ENCODE results near the gene TMPRSS15.

DNA sequence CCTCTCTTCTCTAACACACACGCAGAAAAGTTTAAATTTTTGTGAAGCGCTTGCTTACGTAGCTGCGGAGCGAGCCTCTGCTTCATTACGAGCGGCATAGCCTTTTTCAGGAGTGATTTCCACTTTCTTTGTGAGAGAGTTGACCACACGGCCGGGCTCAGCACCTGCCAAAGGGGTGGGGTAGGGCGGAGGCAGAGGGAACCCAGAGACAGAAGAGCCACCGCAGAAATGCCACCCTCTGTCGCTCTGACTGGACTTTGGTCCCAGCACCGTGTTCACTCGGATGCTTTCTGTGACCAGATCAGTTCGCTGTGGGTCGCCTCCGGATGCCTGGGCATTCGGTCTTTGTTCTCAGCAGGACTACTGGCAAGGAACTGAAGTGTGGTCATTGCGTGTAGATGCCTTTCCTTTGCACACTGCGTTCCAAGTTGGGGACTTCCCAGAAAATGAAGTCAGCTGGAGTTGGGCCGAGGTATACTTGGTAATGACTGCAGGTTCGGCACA is 158.1 kb downstream of the TMPRSS15 start:
- TF ChIP-seq TAF1 (IDR thresholded peaks at IDR 0.05; ENCODE audit: borderline replicate concordance, insufficient read depth, low read length) (no peak), POLR2AphosphoS5 (IDR thresholded peaks at IDR 0.05; ENCODE audit: low read depth, low read length) (no peak)

Data from PFSK-1 (cell line).